GM19468 (cell line): Measurements from ENCODE around the gene DTNB.
"Not testable (repeated sequence)": the region's sequence is repeated elsewhere in the genome, so short reads cannot be mapped to it uniquely, and the experiment has no call there.

Experiments used
- ATAC-seq: cut with Tn5 transposase; IDR thresholded peaks from one replicate; pipeline ENCODE4 v1.9.1; 2021; ENCODE audit warnings: mild to moderate bottlenecking, moderate library complexity, moderate number of reproducible peaks; ENCODE audit not compliant: unreplicated experiment; ENCODE audit errors: extremely low read depth

Gene DTNB

DNA sequence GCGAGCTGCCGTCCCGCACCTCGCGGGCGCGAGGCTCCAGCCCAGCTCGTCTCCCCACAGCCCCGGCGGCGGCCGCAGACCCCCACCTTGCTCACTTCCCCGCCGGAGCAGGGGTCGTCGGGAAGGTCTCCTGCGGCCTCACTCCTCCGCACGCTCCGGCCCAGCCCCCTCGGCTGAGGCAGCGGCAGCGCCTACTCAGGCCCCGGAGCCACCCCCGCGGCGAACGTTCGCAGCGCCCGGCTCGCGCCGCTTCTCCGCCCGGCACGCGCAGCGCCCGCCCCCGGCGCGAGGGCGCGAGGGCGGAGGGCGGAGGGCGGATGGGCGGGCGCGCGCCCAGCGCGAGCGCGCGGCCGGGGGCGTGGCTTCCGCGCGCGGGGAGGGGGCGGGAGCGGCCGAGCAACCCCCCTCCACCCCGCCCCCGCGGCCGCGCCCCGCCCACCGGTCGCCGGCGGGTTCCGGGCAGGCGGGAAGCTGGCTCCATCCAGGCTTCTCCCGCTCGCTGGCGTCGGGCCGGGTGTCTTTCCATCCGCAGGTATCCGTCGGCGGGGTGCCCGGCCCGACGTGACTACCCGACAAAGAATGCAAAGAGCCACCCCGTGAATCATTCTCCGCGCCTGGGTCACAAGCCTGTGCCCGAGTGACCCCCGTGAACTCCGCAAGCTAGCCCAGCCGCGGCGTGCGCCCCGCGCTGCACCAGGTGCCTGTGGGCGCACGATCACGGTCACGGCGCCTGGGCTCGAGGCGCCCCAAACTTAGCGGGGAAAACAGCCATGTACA, at the start of gene DTNB:
Gene DTNB (minus strand): TSS at position 278 of the 777 bp plus-strand sequence. CDS start 20,917 bp downstream, outside the sequence.
- peak; percentile 29 for ATAC-seq

DNA sequence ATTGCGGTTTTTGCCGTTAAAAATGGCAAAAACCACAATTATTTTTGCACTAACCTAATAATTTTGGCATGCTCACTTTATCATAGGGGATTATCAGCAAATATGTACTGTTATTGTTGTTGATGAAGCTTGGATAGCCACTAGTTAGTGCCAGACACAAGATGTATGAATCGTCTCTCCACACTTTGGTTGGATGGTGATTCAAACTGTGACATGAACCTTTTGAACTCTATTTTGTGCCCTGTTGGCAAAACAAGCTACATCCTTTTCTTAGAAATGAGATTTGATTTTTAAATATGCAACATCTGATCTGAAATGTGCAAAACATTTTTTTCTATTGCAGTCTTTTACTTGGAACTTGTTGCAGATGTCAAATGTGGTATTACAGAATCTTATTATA, 48.8 kb upstream of the DTNB start:
- ATAC-seq: no peak

DNA sequence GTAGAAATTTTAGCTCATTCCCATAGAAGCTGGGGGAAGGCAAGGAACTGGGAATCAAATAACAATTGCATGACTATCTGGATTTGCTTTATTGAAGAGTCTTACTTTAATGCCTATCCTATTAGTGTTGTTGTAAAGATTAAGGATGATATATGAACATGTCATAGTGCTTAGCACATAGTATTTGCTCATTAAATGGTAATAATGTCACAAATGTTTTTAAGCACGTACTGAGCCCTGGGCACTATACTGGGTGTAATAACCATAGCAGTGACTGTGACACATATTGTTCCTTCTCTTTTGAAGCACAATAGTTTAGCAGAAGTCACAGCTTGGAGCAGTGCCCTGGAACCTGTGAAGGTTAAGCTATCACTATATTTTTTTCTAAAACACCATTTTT, 47.2 kb upstream of the DTNB start:
- ATAC-seq: no peak

DNA sequence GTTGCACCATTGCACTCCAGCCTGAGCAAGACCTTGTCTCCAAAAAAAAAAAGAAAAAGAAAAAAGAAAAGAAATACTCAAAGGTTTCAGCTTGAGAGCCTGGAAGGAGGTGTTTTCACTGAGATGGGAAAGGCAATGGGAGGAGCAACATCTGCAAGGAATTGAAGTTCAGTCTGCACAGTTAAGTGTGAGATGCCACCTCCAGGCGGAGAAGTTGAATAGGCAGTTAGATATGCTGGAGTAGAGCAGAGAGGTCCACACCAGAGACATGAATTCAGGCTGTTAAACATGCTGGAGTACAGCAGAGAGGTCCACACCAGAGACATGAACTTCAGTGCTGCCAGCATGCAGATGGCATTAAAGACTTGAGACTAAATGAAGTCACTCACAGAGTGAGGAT, 41.4 kb upstream of the DTNB start:
- ATAC-seq: no peak

DNA sequence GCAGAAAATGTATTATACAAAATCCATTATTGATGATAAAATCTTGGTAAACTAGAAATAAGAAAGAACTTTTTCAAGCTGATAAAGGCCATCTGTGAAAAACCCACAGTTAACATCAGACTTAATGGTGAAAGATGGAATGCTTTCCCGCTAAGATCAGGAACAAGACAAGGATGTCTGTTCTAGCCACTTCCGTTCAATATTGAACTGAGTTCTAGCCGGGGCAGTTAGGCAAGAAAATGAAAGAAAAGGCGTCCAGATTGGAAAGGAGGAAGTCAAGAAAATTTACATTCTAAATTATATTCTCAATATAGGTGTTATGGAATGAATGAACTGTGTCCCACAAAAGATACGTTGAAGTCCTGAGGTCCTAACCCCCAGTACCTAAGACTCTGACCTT, 39.1 kb upstream of the DTNB start:
- ATAC-seq: no peak

DNA sequence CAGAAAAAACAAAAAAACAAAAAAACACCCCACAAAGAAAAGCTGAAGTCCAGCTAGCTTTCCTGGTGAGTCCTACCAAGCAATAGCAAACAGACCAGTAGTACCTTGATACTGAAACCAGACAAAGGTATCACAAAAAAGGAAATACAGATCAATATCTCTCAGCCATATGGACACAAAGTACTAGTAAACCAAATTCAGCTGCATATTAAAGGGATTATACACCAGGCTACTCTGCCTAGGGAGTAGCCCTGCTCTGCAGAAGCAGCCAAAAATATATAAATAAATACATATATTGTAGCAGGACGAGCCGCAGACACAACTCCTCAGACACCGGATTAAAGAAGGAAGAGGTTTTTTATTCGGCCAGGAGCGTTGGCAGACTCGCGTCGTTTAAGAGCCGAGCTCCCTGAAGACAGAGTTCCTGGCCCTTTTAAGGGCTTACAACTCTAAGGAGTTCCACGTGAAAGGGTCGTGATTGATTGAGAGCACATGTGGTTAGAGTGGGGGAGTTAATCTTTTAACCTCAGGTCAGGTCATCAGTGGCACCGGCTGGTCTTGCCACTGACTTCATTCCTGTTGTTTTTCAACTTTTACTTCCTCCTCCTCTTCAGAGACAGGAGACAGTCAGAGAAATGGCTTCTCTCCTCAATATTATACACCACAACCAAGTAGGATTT, 38.4 kb upstream of the DTNB start:
- ATAC-seq: no peak

DNA sequence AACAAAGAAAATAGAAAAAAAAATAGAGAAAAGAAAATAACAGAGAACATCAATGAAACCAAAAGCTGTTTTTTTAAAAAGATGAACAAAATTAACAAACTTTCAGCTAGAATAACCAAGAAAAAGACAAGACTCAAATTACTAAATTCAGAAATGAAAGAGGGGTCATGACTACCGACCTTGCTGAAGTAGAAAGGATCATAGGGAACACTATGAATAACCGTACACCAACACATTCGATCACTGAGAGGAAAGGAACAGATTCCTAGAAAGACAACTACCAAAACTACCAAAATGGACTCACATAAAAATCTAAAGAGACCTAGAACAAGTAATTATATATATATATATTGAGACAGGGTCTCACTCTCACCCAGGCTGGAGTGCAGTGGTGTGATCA, 37.4 kb upstream of the DTNB start:
- no peak for ATAC-seq

DNA sequence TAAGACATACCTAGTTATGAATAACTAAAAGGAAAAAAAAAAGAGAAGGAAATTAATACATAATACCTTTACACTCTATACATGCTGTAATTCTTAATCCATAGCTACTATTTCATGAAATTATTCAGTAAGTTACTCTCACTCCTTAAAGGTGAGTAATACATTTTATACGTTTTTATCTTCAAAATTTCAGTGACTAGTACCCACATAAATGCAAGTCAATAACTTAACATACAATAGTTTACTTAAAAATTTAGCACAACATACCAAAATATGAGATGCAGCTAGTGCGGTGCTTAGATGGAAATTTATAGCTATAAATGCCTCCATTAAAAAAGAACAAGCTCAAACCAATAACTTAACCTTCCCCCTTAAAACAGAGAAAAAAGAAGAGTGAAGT, 36.0 kb upstream of the DTNB start:
- ATAC-seq: no peak

DNA sequence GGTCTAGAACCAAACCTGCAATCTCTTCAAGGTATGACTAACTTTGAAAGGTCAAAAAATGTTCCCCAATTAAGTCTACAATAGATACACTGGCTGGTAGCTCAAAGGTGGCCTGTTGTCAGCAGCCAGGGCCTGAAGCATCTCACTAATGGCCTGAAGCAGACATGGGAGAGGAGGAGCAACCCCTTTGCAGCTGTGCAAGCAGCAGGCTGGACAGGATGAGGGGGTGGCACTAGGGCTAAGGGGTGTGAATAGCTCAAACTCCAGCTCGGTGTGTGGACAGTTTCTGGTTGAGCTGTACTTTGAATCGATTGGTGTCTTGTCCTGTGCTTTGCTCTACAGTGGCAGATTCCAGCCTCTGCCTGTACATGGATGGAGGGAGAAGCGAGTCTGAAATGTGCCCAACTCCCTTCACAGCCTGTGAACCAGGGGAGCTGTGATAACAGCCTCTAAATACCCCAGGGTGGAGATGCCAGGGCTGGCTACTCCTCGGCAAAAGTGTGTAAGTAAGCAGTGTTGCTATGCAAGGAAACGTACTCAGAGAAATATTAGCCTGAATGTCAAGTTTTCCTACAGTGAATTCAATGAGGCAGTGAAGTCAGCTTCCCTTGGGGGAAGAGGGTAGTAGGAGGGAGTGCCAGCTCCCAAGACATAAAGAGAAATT, 34.7 kb upstream of the DTNB start:
- no peak for ATAC-seq

DNA sequence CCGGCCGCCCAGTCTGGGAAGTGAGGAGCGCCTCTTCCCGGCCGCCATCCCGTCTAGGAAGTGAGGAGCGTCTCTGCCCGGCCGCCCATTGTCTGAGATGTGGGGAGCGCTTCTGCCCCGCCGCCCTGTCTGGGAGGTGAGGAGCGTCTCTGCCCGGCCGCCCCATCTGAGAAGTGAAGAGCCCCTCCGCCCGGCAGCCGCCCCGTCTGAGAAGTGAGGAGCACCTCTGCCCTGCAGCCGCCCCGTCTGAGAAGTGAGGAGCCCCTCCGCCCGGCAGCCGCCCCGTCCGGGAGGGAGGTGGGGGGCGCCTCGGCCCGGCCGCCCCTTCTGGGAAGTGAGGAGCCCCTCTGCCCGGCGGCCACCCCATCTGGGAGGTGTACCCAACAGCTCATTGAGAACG, 32.2 kb upstream of the DTNB start:
- not testable (repeated sequence) for ATAC-seq

DNA sequence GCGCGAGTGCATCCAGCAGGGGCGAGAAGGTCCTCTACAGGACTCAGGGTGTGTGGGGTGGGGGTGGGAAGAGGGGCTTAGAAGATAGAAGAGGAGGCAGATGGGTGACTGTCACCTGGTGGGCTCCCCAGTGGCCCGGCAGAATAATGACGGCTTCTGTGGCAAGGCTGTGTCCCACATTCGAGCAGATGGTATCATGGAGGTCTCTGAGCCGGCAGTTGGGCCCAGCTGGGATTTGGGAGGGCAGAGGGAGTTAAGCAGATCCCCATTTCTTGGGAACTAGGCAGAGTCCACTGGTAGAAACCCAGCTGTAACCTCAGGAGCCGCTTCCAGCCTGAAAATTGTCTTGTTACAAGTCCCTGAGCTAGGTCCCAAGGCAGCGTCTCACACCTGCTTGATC, 28.4 kb upstream of the DTNB start:
- ATAC-seq: no peak

DNA sequence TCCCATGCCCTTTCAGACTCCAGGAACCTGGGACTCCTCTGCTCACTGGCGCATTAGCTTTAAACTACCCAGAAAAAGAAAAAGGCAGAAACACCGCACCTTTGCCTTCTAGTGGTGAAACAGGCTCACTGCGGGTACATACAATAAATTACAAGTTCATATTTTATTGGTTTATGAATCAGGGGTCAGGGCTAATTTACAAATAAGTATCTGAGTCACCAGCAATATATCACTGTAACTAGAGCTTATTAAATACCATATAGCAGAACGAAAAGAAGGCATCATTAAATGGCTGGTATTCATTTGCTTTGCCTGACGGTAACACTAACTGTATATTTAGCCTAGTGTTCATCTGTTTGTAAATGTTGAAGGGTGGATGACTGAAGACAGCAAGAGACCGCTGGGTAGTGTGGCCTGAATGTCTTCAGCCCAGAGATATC, 26.9 kb upstream of the DTNB start:
- ATAC-seq: no peak

DNA sequence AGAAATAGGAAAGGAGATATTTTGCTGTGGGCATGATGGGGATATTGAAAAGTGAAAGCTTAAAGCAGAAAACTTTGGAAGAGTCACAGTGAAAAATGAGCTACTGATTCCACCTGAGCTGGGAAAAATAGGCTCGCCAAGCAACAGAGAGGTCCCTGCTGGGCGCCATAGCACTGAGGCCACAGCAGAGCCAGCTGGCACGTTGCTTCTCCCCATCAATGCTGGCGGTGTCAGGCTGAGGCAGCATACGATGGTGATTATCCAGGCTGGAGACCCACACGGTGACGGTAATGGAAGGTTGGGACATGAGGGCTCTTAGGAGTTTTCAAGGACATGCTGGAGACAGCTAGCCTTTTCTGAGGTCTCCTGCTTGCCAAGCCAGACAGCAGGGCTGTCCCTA, 25.8 kb upstream of the DTNB start:
- no peak for ATAC-seq

DNA sequence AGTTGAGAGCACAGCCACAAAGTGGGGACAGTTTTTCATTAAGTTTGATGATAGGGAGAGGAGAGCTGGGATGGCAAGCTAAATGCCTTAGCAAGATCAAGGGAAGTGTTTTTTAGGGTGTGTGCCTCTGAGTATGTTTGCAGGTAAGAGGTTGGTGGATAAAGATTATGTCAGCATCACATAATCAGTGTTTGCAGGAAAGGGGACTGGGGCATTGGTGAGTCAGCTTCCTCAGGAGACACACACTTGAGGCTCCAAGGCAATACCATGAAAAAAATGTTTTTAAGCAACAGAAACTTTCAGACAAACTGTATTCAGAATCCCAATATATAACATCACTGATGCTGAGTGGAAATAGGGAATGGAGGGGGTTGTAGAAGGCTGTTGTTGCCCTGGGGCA, 25.4 kb upstream of the DTNB start:
- ATAC-seq: no peak

DNA sequence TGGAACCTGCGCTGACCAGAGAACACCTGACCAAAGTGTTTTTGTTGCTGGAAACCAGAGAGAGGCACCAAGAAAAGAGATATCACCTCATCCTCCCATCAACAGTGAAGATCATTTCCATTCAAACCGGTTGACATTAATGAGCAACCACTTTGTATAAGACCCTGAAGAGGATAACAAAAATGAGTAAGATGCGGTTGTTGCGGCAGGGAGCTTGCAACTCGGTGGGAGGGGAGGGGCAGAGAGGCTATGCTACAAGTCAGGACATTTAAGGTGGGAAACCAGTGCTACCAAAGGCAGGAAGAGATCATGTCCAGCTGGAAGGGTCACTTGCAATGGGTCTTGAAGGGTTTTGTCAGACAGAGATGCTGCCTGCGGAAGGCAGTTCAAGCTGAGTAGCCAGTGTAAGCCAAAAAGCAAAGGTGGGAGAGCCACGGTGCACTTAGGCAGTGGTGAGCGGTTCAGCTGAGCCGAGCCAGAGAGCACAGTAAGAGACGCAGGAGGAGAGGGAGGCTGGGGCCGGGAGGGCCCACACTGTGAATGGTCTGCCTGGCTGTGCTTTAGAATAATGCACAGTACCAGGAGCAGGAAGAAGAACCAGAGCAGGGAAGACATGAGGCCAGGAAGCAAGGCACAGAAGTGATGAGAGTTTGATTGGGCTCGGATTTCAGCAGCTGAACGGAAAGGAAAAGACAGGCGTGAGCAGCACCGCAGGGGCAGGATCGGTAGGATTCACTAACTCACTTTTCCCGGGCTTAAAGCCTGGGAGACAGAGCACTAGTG, 24.4 kb upstream of the DTNB start:
- no peak for ATAC-seq

DNA sequence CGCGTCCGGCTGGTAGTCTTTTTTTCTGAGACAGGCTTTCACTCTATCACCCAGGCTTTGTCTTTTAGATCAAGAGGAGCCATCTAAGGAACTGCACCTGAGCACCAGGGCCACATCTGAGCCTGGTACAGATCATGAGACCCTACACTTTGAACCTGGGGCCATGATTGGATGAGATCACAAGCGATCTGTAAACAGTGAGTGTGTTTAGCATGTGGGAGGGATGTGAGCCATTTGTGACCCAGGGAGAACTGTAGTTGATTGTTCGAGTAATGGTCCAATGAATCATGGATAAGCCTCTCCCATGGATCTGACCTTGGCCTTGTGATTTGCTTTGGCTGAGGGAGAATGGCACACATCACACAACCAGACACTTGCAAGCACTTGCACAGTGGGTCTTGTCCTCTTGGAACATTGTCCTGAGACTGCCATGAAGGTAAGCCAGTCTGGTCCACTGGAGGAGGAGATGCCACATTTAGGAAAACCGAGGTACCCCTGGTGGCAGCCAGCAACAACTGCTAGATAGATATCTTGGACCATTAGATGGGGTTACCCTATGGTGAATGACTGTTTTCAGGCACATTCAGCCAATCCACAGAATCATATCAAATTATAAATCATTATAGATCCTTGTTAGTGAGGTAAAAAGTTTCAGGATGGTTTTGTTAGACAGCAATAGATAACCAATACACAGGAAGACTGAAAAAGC, 19.5 kb upstream of the DTNB start:
- no peak for ATAC-seq

DNA sequence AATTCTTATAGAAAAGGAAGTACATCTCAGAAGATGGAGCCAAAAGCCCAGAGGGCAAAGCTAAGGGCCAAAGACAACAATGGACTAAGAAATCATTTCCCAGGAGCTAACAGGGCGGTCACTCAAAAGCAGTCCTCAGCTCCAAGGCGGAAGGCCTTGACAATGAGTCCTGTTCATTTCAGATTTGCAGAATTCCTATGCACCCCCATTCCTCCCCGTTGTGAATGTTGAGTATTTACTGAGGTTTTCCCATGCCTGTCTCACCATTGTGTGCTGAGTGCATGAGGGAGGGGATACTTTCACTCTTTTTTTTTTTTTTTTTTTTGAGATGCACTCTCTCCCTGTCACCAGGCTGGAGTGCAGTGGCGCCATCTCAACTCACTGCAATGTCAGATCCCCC, 18.8 kb upstream of the DTNB start:
- ATAC-seq: no peak

DNA sequence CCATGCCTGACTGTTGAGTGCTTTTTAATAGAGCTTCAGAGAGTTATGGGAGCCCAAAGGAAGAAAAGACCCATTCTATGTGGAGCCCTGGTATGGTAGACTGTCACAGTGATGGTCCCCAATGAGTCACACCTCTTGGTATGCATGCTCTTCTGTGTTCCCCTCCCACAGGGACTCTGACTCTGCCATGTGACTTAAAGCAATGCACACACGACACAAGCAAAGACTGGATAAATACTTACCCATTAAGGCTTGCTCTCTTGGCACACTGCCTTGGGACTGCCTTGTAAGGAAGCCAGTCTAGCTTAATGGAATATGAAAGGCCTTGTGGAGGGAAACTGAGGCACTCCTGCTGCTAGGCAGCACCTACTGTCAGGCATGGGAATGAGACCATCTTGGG, 16.7 kb upstream of the DTNB start:
- ATAC-seq: no peak

DNA sequence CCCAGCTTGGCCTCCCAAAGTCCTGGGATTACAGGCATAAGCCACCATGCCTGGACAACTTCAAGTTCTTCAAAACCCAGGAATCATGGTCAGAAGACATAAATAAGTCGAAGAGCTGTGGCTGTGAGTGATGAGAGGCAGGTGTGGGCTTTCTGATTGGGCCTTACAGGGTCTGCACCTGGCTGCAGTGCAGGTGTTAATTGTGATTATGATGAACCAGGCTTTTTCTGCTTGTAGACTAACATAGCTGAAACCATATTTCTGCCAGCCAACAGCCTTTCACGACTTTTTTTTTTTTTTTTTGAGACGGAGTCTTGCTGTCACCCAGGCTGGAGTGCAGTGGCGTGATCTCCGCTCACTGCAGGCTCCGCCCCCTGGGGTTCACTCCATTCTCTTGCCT, 14.9 kb upstream of the DTNB start:
- ATAC-seq: no peak

DNA sequence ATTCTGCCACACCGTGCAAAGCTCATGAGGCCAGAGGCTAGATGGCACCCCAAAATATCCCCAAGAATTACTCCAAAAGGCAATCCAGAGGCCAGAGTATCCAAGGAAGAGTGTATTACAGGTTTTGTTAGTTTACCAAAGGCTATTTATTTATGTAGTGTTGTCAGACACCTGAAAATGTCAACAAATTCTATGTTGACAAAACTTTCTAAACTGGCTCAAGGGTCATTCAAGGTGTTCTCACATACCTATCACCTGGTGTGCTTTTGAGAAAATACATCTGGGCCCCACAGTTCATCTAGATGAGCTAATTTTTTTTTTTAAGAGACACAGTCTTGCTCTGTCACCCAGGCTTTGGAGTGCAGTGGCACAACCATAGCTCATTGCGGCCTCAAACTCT, 12.4 kb upstream of the DTNB start:
- ATAC-seq: no peak
